Activated B cell treated with CpG ODN at 0.5 μM for 24 hours (primary cell): ENCODE results near the gene MYO9B. TPM values are rescaled to one million over a fixed set of nuclear protein-coding genes. Genes with fewer than 3 reads are reported as not detected.

ENCODE experiments used
- ATAC-seq: fragments of 200-7000 bp; cut with Tn5 transposase; one replicate; pipeline ENCODE4 v1.10.0; 2021; ENCODE audit warnings: low read depth, mild to moderate bottlenecking, moderate library complexity
- CTCF ChIA-PET: fragments of 350-600 bp; sonication (Branson Sonifier 250); formaldehyde crosslinking; loops from one replicate; lab custom pipeline; 2021; ENCODE audit warnings: antibody characterized with exemption; lab: Charles Lee
- POLR2A ChIA-PET: fragments of 350-600 bp; sonication (Branson Sonifier 250); formaldehyde crosslinking; loops from one replicate; lab custom pipeline; 2021; ENCODE audit warnings: antibody characterized with exemption; lab: Charles Lee
- DNase-seq: peaks from one replicate; pipeline ENCODE4 v3.0.0; 2022
- H3K27ac Mint-ChIP-seq: one replicate; pipeline ENCODE4 v1.8.0; 2020; ENCODE audit warnings: mixed read lengths
- H3K27me3 Mint-ChIP-seq: one replicate; pipeline ENCODE4 v1.8.0; 2021; ENCODE audit warnings: mixed read lengths
- H3K36me3 Mint-ChIP-seq: one replicate; pipeline ENCODE4 v1.8.0; 2021; ENCODE audit warnings: low read depth, mixed read lengths
- H3K4me1 Mint-ChIP-seq: one replicate; pipeline ENCODE4 v1.8.0; 2021; ENCODE audit warnings: mixed read lengths
- H3K4me3 Mint-ChIP-seq: one replicate; pipeline ENCODE4 v1.8.0; 2020; ENCODE audit warnings: mild to moderate bottlenecking, mixed read lengths
- H3K9me3 Mint-ChIP-seq: one replicate; pipeline ENCODE4 v1.8.0; 2020; ENCODE audit warnings: mixed read lengths
- CTCF ChIP-seq: fragments of 200-600 bp; IDR thresholded peaks from one replicate; pipeline ENCODE4 v1.8.0; 2022; ENCODE audit warnings: antibody characterized with exemption, mild to moderate bottlenecking
- intact Hi-C: fragments of 100-400 bp; cut with micrococcal nuclease; formaldehyde crosslinking; loops from one replicate; pipeline ENCODE4 v1.15.1; 2024
- total RNA-seq: library from RNA; stranded (reverse); gene quantifications from 2 replicates; pipeline ENCODE4 v1.2.3, GENCODE V29; 2022

The MYO9B gene
- total RNA-seq = 217 and 239 TPM in 2 replicates

- ChIA-PET POLR2A (interaction anchor here (0.5 to 2.4 kb wide), 25 partner anchors 10 to 416 kb away, joined by 3 to 17 read pairs (median 5); partner anchors contain the start of genes GTPBP3, OCEL1 and USE1), CTCF (interaction anchor here (0.6 to 2.3 kb wide), 5 partner anchors 51 to 191 kb away, joined by 3 to 9 read pairs (median 5); no protein-coding TSS in a partner anchor)
- peaks cover 38% of the 10 kb centered on the region for H3K36me3 Mint-ChIP-seq
- ATAC-seq (peak; percentile 87), DNase-seq (peak; percentile 98)
- no peaks in the 10 kb centered on the region for H3K9me3 Mint-ChIP-seq
- H3K27me3 Mint-ChIP-seq = no peaks in the 10 kb centered on the region
- no peak for TF ChIP-seq CTCF
- H3K4me3 Mint-ChIP-seq = peak within 1 kb of the TSS; percentile 99
- intact Hi-C loops = loop anchor here (1.0 to 5.0 kb wide), 11 partner anchors 15 to 391 kb away; partner anchors contain the start of genes BABAM1, CCDC194 and OCEL1
- peak within 1 kb of the TSS; percentile 97 for H3K27ac Mint-ChIP-seq
- peaks cover 75% of the 10 kb centered on the region for H3K4me1 Mint-ChIP-seq
Observed at GRCh38 chr19:17075035-17075863, at the start of gene MYO9B, which contains the start of gene HAUS8. Gene MYO9B (plus strand): TSS chr19:17075777. CDS start chr19:17101718, 25,941 bp downstream. Gene HAUS8 (minus strand): TSS chr19:17075452. CDS start chr19:17075422, 30 bp downstream.

- intact Hi-C loops = no loop called here
- Mint-ChIP-seq H3K27me3 (peaks cover 45% of the 10 kb centered on the region), H3K27ac (no peak overlapping the region), H3K4me1 (peaks cover 16% of the 10 kb centered on the region), H3K9me3 (peaks cover 16% of the 10 kb centered on the region), H3K36me3 (peaks cover 5% of the 10 kb centered on the region), H3K4me3 (peak overlapping the region; percentile 84)
- TF ChIP-seq CTCF = no peak
- CTCF ChIA-PET = no interaction called here
- POLR2A ChIA-PET = no interaction called here
- DNase-seq = no peak
- ATAC-seq = peak; percentile 61
Observed at GRCh38 chr19:17025991-17026658, 49.5 kb upstream of the MYO9B start.

DNA sequence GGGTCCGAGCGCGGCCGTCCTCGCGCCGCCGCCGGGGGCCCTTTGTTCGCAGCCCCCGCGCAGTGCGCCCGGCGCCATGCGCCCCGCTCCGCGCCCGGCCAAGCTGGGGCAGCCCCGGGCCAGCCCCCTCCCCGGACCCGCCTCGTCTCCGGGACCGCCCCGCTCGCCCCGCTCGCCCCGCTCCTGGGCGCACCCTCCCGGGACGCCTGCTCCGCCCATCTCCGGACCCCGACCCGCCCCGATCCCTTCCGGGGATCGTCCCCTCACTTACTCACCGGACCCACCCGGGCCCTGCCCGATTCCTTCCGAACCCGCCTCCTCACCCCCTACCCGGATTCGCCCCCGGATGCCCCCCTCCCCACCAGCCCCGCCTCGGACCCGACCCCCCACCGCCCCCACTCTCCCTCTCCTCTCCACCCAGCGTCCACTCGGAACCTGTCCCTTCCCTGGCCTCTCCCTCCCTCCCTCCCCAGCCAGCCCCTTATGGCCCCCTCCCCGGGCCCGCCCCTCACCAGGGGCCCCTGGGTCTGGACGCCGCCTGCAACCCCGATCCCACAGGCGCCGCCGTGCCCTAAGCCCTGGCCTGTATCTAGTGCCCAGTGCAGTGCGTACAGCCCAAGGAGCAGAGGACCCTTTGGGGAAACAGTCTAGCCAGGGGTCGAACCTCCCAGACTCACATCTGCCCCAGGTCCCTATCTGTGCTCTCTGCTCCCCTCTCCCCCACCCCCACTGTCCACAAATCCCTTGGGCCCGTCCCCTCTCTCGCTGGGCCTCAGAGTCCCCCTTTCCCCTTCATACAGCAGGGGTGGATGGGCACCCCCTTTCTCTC lies 48.7 kb upstream of the MYO9B start, which contains the start of gene CPAMD8:
Gene CPAMD8, minus strand, starts transcription at position 105 of the 829 bp plus-strand sequence. CDS start 168 bp downstream, outside the sequence.
- H3K9me3 Mint-ChIP-seq = peaks cover 16% of the 10 kb centered on the region
- H3K36me3 Mint-ChIP-seq = peaks cover 5% of the 10 kb centered on the region
- peaks cover 45% of the 10 kb centered on the region for H3K27me3 Mint-ChIP-seq
- ChIA-PET CTCF (no interaction called here), POLR2A (no interaction called here)
- TF ChIP-seq CTCF = no peak
- DNase-seq (no peak), ATAC-seq (peak; percentile 34)
- H3K4me1 Mint-ChIP-seq = peaks cover 14% of the 10 kb centered on the region
- intact Hi-C loops = no loop called here
- peak within 1 kb of the TSS; percentile 84 for H3K4me3 Mint-ChIP-seq
- no peak within 1 kb of the TSS for H3K27ac Mint-ChIP-seq

- intact Hi-C loops = no loop called here
- peaks cover 11% of the 10 kb centered on the region for H3K4me1 Mint-ChIP-seq
- H3K4me3 Mint-ChIP-seq = peak overlapping the region; percentile 67
- POLR2A ChIA-PET = interaction anchor here (0.6 kb wide), 1 partner anchor 1397 kb away, joined by 3 read pairs; no protein-coding TSS in a partner anchor
- H3K9me3 Mint-ChIP-seq = peaks cover 16% of the 10 kb centered on the region
- H3K27me3 Mint-ChIP-seq = peaks cover 49% of the 10 kb centered on the region
- CTCF ChIA-PET = no interaction called here
- ATAC-seq = no peak
- H3K36me3 Mint-ChIP-seq = peaks cover 5% of the 10 kb centered on the region
- no peak for DNase-seq
- TF ChIP-seq CTCF = no peak
- no peak overlapping the region for H3K27ac Mint-ChIP-seq
Observed at GRCh38 chr19:17027535-17027975, 48.0 kb upstream of the MYO9B start.
